Limb (tissue), 2 donors: ENCODE data around the gene FBXO31.
"Not testable (repeated sequence)": the region's sequence is repeated elsewhere in the genome, so short reads cannot be mapped to it uniquely, and the experiment has no call there.

Experiments used
- DNase-seq, 2 donors: peaks; one replicate each; pipeline ENCODE4 v3.0.0-alpha.2; 2016; ENCODE audit errors: extremely low spot score in 2 of 2

The FBXO31 gene

GRCh38 chr16:87411375-87412271, 28.0 kb upstream of the FBXO31 start:
- no peak for DNase-seq

- DNase-seq, result no peak
Measured at GRCh38 chr16:87410968-87411367, 27.4 kb upstream of the FBXO31 start.

- no peak for DNase-seq
Measured at GRCh38 chr16:87410530-87410929, 27.0 kb upstream of the FBXO31 start.

GRCh38 chr16:87409781-87410180, 26.2 kb upstream of the FBXO31 start:
- DNase-seq, result no peak

- DNase-seq, result no peak
Measured at GRCh38 chr16:87409153-87409552, 25.6 kb upstream of the FBXO31 start.

GRCh38 chr16:87407511-87408112, 24.0 kb upstream of the FBXO31 start:
- no peak for DNase-seq

GRCh38 chr16:87406495-87407088, 23.0 kb upstream of the FBXO31 start:
- DNase-seq, result no peak

- DNase-seq, result no peak
Measured at GRCh38 chr16:87404764-87405625, 21.4 kb upstream of the FBXO31 start.

GRCh38 chr16:87395181-87395842, 11.7 kb upstream of the FBXO31 start:
- no peak for DNase-seq

- DNase-seq, result no peak
Measured at GRCh38 chr16:87393680-87394055, 10.1 kb upstream of the FBXO31 start.

GRCh38 chr16:87392821-87393679, 9.5 kb upstream of the FBXO31 start:
- peak; percentile 40 to 70 for DNase-seq

GRCh38 chr16:87391950-87392820, 8.6 kb upstream of the FBXO31 start, which contains the start of gene MAP1LC3B:
Gene MAP1LC3B (plus strand): TSS chr16:87392336. CDS start chr16:87392428, 92 bp downstream.
- DNase-seq, result peak; percentile 95 to 100

GRCh38 chr16:87391324-87391949, 7.9 kb upstream of the FBXO31 start:
- no peak for DNase-seq

- DNase-seq, result no peak
Measured at GRCh38 chr16:87390641-87391323, 7.2 kb upstream of the FBXO31 start.

- not testable (repeated sequence) for DNase-seq
Measured at GRCh38 chr16:87389914-87390313, 6.3 kb upstream of the FBXO31 start.

GRCh38 chr16:87389245-87389644, 5.7 kb upstream of the FBXO31 start:
- no peak for DNase-seq

GRCh38 chr16:87388818-87389134, 5.2 kb upstream of the FBXO31 start:
- no peak for DNase-seq
